HG03439 (cell line): ENCODE measurements around the gene TCF7.

Experiments used
- ATAC-seq: cut with Tn5 transposase; IDR thresholded peaks from one replicate; pipeline ENCODE4 v1.9.1; 2021; ENCODE audit warnings: mild to moderate bottlenecking, moderate library complexity; ENCODE audit not compliant: unreplicated experiment

TCF7 gene

GRCh38 chr5:134088994-134089560, 25.4 kb upstream of the TCF7 start:
- ATAC-seq, result no peak

DNA sequence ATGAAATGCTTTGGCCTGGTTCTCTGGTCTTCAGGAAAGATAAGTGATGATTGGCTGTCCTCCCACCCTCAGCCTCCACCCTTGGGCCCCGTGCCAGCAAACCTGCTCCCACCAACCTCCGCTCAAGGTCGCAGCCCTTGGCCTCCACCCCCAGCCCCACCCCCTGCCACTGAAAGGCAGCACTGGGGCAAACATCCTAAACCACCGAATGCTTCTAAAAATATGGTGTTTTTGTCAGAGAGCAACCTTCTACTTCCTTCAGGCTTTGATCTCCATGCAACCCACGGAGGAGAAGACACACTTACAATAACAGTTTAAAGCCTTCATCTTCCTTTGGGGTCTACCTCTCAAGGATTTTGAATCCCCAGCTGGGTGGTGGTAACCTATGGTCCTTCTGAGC, 24.0 kb upstream of the TCF7 start:
- ATAC-seq, result no peak

DNA sequence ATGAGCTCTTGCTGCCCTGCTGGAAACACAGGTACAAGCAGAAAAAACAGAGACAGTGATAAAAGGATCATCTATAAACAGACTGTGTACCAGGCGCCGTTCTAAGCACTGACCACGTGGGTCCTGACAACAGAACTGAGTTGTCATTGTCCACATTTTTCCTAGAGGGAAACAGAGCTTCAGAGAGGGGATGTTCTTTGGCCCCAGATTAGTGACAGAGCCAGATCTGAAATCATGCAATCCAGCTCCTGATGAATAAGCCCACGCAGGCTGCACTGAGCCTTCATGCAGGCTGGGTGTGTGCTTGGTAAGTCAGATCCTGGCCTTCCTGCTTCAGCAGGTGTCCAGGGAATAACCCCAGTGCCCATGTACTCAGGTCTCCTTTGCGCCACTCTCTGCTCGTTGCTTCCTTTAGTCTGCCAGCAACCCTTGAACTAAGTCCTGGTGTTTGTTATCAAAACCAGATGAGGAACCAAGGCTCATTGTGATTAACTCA, 22.8 kb upstream of the TCF7 start:
- no peak for ATAC-seq

DNA sequence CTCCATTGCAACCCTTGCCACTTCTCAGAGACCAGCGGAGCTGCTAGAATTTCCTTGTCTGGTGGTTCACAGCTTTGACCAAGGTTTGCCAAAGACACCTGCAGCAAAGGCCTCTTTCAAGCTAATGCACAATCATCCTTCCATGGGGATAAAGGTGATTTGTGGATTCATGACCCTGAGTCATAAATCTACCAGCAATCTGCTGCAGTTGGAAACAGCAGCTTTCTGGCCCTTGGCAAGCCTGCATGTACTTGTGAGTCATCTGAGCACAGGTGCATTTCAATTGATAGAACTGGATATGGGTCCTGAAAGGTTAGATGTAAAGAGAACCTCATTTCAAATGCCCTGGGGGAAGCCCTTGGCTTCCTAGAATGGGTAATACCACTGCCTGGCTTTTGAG, 21.6 kb upstream of the TCF7 start:
- ATAC-seq, result no peak

DNA sequence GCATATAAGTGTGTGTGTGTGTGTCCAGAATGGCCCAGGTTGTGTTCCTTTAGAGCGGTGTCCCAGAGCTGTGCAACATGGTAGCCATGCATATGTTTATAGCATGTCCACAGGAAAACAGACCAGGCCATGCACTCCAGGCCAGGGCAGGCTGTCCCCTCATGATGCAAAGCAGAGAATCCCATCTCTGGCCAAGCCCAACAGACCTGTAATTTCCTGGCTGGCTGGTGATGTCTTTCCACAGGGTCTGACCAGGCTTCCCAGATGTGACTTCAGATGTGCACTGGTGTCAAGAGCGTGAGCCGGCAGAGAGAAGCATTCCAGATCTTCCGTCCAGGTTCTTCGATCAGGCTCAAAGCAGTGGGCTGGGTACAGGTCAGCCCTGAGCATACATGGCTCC, 21.1 kb upstream of the TCF7 start:
- ATAC-seq, result no peak

DNA sequence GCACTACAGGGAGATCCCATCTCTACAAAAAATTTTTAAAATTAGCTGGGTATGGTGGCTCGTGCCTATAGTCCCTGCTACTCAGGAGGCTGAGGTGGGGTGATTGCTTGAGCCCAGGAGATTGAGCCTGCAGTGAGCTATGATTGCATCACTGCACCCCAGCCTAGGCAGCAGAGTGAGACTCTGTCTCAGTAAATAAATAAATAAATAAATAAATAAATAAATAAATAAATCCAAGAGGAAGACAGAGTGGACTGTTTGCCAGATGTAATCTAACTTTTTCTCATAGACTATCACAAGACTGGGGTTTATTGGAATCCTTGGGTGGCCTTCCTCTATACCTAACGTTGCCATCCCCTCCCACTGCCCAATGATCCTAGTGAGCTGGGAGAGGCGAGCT, 19.2 kb upstream of the TCF7 start:
- no peak for ATAC-seq

GRCh38 chr5:134095887-134096589, 18.4 kb upstream of the TCF7 start:
- no peak for ATAC-seq

DNA sequence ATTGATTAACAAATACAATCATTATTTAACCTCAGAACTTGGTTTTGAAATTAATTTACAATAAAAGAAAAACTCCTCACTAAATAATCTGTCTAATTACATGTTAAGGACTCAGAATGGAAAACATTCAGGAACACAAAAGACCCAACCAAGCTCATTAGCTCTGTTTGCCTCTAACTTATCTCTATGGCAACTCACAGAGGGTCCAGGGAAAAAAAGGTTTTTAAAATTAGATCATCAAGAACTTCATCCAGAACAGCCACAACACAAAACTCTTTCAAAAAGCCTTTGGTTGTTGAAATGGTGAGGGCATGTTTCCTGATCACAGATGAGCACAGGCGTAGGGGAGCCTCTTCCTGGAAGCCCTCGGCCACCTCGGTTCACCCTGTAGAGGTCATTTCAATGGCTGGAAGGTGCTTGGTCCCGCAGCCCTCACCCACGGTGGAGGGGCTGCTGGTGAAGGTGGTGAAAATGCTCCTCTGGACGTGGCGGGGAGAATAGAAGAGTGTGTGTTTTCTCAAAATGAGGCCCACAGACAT, 17.2 kb upstream of the TCF7 start:
- ATAC-seq, result no peak

GRCh38 chr5:134098690-134099089, 15.8 kb upstream of the TCF7 start:
- no peak for ATAC-seq

- peak; percentile 42 for ATAC-seq
Measured at GRCh38 chr5:134099288-134099872, 15.1 kb upstream of the TCF7 start.

GRCh38 chr5:134099939-134100282, 14.6 kb upstream of the TCF7 start:
- no peak for ATAC-seq

DNA sequence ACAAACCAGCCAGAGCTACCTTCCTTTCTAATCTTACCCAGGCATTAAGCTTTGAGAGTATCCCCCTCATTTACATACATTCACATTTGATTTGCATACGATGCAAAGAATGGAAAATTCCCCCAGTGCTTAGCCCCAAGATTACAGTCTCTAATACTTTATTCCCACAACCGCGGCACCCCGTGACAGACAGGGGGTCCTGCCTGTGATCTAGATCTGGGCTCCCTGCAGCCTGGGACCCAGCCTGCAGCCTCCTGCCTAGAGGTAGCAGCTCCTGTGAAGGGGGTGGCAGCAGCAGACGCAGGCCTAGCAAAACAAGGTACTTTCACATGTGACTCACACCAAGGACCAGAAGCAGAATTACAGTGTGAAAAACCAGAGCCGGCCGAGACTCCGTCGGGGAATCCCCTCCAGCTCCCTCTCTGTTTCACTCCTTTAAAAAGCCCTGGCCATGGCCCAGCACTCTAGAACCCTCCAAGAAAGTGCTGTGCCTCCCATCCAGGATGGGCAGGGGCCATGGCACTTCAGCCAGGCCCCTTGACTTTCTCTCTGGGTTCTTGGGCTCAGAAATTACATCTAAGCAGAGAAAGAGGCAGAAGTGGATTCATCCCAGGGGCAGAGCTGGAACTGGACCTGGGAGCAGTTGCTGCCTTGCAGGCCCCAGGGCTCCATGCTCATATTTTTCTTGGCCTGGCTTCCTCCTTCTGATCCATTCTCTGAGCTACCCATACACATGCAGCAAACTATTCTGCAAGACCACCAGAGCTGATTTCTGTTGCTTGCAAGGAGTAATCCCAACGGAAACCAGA, 14.0 kb upstream of the TCF7 start:
- ATAC-seq, result peak; percentile 64

- no peak for ATAC-seq
Measured at GRCh38 chr5:134101686-134102439, 12.6 kb upstream of the TCF7 start.

DNA sequence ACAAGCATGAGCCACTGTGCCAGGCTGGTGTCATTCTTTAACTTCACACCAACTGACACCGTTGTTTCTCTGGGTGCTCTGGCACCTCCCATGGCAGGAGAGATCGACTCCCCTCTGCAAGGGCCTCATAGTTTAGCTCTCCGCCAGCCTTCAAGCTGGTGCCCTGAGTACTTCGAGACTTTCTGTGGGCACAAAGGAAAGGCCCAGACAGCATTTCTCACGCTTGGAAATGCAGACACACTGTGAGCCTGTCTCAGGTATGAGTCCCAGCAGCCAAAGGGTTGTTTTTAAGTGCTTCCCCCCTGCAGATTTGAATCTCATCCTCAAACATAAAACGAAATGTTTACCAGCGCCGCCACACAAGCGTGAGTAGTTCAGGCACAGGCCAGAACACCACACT, 11.1 kb upstream of the TCF7 start:
- no peak for ATAC-seq

- no peak for ATAC-seq
Measured at GRCh38 chr5:134103998-134104654, 10.4 kb upstream of the TCF7 start.

DNA sequence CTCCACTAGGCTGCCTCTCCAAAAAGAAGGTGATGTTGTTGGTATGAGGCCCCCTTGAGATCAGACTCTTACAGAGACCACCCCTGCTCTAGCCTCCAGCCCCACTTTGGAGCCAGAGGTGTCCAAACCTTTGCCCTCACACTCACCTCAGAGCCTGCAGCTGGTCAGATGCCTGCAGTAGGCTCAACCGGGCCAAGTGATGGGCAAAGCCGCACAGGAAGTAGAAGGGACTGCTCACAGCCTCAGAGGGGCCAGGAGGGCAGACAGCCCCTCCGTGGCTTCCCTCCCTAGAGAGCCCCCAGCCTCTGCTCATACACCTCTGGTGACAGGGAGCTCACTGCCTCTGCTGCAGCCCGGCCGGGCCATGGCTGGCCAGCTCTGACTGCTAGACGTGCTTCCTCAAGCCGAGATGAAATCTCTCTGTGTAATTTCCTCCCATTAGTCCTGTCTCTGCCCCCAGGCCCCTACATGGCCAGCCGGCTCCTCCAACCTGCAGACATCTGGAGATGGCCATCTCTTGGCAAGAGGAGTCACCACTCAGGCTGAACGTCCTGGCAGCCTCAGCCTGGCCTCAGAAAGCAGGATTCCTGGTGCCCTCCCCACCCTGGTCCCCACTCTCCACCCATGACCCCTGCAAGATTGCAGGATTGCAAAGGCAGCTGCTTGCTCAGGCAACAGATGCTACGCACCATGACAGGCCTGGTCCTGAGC, 7.3 kb upstream of the TCF7 start:
- ATAC-seq, result no peak

GRCh38 chr5:134107779-134108178, 6.7 kb upstream of the TCF7 start:
- ATAC-seq, result no peak

DNA sequence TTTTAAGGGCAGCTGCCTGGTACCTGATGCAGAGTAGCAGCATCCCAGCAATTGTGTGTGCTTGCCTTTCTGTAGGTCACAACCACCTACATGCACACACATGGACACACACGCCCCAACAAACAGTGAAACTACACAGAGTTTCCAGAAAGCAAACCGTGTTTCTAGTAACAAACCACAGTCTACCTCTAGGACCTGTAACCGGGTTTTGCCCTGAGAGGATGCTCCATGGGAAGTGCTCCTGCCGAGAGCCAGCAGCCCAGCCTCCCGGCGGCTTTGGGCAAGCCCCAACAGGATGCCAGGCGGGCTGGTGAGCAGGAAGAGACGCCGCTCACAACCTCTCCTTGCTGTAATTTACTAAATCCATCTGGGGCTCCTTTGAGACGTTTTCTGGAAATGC, 4.1 kb upstream of the TCF7 start:
- no peak for ATAC-seq
